OCI-LY3 (cell line): ENCODE data around the gene EXOC4.

ENCODE experiments used
- H2AFZ ChIP-seq: fragments of 200-600, 300-600 bp; shearing (Covaris generic); 2 replicates; pipeline ENCODE4 v1.6.0; 2014; ENCODE audit warnings: antibody characterized with exemption, low read depth, low read length
- H3K27ac ChIP-seq: fragments of 200-600, 300-600 bp; sonication (generic); 2 replicates; pipeline ENCODE4 v1.5.1; 2014; ENCODE audit warnings: mild to moderate bottlenecking, low read length, moderate library complexity, mixed read lengths
- H3K27me3 ChIP-seq: fragments of 200-600, 300-600 bp; sonication (generic); 2 replicates; pipeline ENCODE4 v1.6.1; 2014; ENCODE audit warnings: low read depth, low read length, mixed read lengths
- H3K36me3 ChIP-seq: fragments of 200-600, 300-600 bp; sonication (generic); replicated peaks from 2 replicates; pipeline ENCODE3; 2014; ENCODE audit warnings: low read depth, low read length, mixed read lengths
- H3K4me1 ChIP-seq: fragments of 300-600, 200-600 bp; sonication (generic); 2 replicates; pipeline ENCODE4 v1.6.1; 2014; ENCODE audit warnings: low read length, mixed read lengths
- H3K4me2 ChIP-seq: fragments of 200-600, 300-600 bp; sonication (generic); 2 replicates; pipeline ENCODE4 v1.6.1; 2014; ENCODE audit warnings: low read length, mixed read lengths
- H3K4me3 ChIP-seq: fragments of 300-600, 200-600 bp; sonication (generic); 2 replicates; pipeline ENCODE4 v1.5.1; 2014; ENCODE audit warnings: antibody characterized with exemption, mild to moderate bottlenecking, low read length, moderate library complexity
- H3K79me2 ChIP-seq: fragments of 300-600, 200-600 bp; shearing (Covaris generic); 2 replicates; pipeline ENCODE4 v1.6.1; 2014; ENCODE audit warnings: mild to moderate bottlenecking, low read length, mixed read lengths
- H3K9ac ChIP-seq: fragments of 300-600, 200-600 bp; shearing (Covaris generic); 2 replicates; pipeline ENCODE4 v1.6.0; 2014; ENCODE audit warnings: mild to moderate bottlenecking, low read length, moderate library complexity
- H3K9me3 ChIP-seq: fragments of 200-600, 300-600 bp; shearing (Covaris generic); 2 replicates; pipeline ENCODE4 v1.6.1; 2014; ENCODE audit warnings: low read length, mixed read lengths; ENCODE audit not compliant: insufficient read depth
- H4K20me1 ChIP-seq: fragments of 200-600, 300-600 bp; sonication (generic); 2 replicates; pipeline ENCODE4 v1.6.1; 2016; ENCODE audit warnings: low read length, mixed read lengths; ENCODE audit not compliant: insufficient read depth
- CTCF ChIP-seq: fragments of 200-600, 300-600 bp; sonication (generic); IDR thresholded peaks from 2 replicates; pipeline ENCODE4 v1.5.1; 2014; ENCODE audit warnings: antibody characterized with exemption, low read length, low read depth
- EZH2phosphoT487 ChIP-seq: fragments of 200-600 bp; shearing (Covaris generic); IDR thresholded peaks from 2 replicates; pipeline ENCODE4 v1.6.1; 2018; ENCODE audit warnings: antibody characterized with exemption, mixed run types, low read depth

Gene EXOC4

GRCh38 chr7:133504825-133505224 lies 251.9 kb downstream of the EXOC4 start:
- TF ChIP-seq CTCF (no peak), EZH2phosphoT487 (no peak)
- Histone ChIP-seq H3K9ac (no peak overlapping the region), H3K79me2 (no peaks in the 10 kb centered on the region), H3K9me3 (no peaks in the 10 kb centered on the region), H2AFZ (no peak overlapping the region), H3K4me1 (no peaks in the 10 kb centered on the region), H3K4me3 (no peak overlapping the region), H3K36me3 (no peaks in the 10 kb centered on the region), H3K27ac (no peak overlapping the region), H3K27me3 (no peaks in the 10 kb centered on the region), H3K4me2 (no peak overlapping the region), H4K20me1 (no peaks in the 10 kb centered on the region)

- Histone ChIP-seq H3K9me3 (no peaks in the 10 kb centered on the region), H3K9ac (no peak overlapping the region), H3K4me1 (no peaks in the 10 kb centered on the region), H3K36me3 (no peaks in the 10 kb centered on the region), H3K27me3 (no peaks in the 10 kb centered on the region), H3K27ac (no peak overlapping the region), H3K4me2 (no peak overlapping the region), H3K4me3 (no peak overlapping the region), H3K79me2 (no peaks in the 10 kb centered on the region), H2AFZ (no peak overlapping the region), H4K20me1 (no peaks in the 10 kb centered on the region)
- no peak for TF ChIP-seq CTCF
- TF ChIP-seq EZH2phosphoT487 = no peak
Measured at GRCh38 chr7:133509822-133510221, 256.9 kb downstream of the EXOC4 start.

GRCh38 chr7:133510326-133511055 lies 257.6 kb downstream of the EXOC4 start:
- Histone ChIP-seq H3K36me3 (no peaks in the 10 kb centered on the region), H3K9me3 (no peaks in the 10 kb centered on the region), H3K4me3 (no peak overlapping the region), H3K27ac (no peak overlapping the region), H2AFZ (no peak overlapping the region), H3K4me1 (no peaks in the 10 kb centered on the region), H3K9ac (no peak overlapping the region), H4K20me1 (no peaks in the 10 kb centered on the region), H3K27me3 (no peaks in the 10 kb centered on the region), H3K79me2 (no peaks in the 10 kb centered on the region), H3K4me2 (no peak overlapping the region)
- TF ChIP-seq CTCF (no peak), EZH2phosphoT487 (no peak)

GRCh38 chr7:133511252-133511651 lies 258.4 kb downstream of the EXOC4 start:
- no peak overlapping the region for H3K9ac ChIP-seq
- H3K27ac ChIP-seq = no peak overlapping the region
- no peaks in the 10 kb centered on the region for H3K9me3 ChIP-seq
- no peaks in the 10 kb centered on the region for H3K4me1 ChIP-seq
- H4K20me1 ChIP-seq = no peaks in the 10 kb centered on the region; the same call in 1 of the 2 replicates
- no peak overlapping the region for H3K4me3 ChIP-seq
- no peaks in the 10 kb centered on the region for H3K79me2 ChIP-seq
- H2AFZ ChIP-seq = no peak overlapping the region
- TF ChIP-seq CTCF (no peak), EZH2phosphoT487 (no peak)
- H3K27me3 ChIP-seq = no peaks in the 10 kb centered on the region
- H3K36me3 ChIP-seq = no peaks in the 10 kb centered on the region
- H3K4me2 ChIP-seq = no peak overlapping the region
